ENCODE results near the gene HOXD8. TPM values are rescaled to one million over a fixed set of nuclear protein-coding genes. Genes with fewer than 3 reads are reported as not detected.

HOXD8 gene
- total and polyA plus RNA-seq, 3 donors from 2014 or later = 36.6 to 41.2 (median 39.8) TPM

DNA sequence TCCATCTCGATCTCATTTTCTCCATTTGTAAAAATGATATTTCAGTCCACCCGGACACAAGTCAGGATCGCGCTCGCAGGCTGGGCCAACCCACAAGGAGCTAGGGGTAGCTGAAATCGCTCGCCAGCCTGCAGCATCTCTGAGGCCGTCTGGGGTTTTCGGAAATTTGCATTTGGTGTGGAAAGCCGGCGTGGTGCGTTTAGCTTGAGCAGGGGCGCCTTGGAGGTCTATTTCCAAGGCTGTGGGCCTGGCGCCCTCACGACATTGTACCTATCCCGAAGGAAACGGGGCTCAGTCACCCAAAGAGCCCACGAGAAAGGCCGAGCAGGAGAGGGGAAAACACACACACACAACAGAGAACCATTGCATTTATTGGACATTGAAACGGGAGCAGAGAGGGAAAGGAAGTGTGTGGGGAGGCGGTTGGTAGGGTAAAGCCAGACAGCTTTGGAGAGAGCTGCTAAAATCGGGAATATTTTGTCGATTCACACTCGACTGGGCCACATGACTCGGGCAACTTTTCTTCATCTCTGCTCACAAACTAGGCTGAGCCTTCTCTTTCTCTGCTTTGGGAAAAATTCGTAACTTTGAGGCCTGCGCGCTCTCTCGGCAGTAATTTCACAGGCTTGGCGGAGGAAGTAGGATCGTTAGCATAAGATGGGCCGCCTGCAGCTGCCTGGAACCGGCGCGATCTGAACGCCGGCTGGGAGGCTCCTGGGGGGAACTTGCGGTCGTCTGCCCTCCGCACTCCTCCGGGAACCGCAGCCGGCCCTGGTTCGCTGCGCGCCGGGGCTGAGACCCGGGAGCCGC, 1.1 kb upstream of the HOXD8 start:
- Histone ChIP-seq H3K9me3 (no peaks in the 10 kb centered on the region), H3K36me3 (ENCODE audit: low read depth, missing control alignments) (no peaks in the 10 kb centered on the region), H3K27me3 (no peaks in the 10 kb centered on the region), H3K27ac (peak overlapping the region; percentile 93 to 98), H3K4me1 (peaks cover 12% of the 10 kb centered on the region), H3K4me3 (peak overlapping the region; percentile 81 to 85)
- intact Hi-C loops (cut with DNase I; ENCODE audit: low total_unique reads) = loop anchor here (10.0 kb wide), 1 partner anchor 1026 kb away; no protein-coding TSS in a partner anchor
- TF ChIP-seq POLR2A (IDR thresholded peaks at IDR 0.05) = no peak
- no peak for TF ChIP-seq CTCF (IDR thresholded peaks at IDR 0.05)
- no peak for DNase-seq
- 7 to 10% methylated on average over 48 to 49 of the region's 49 CpGs for WGBS, 2 donors

DNA sequence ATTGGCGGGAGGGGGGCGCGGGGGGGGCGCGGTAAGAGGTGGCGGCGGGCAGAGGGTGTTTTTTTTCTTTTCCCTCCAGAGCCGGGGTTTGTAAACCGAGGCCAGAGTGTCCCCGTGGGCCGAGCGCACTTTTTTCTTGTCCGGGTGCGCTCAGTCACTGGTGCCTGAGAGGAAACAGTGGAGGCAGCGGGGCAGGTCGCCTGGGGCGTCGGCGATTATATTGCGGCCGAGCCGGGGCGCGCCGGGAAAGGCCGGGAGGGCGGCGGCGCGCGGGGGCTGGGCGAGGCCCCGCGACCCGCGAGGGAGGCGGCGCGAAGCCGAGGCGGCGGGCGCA, 275 bp downstream of the HOXD8 start:
- Histone ChIP-seq H3K27me3 (no peaks in the 10 kb centered on the region), H3K9me3 (no peaks in the 10 kb centered on the region), H3K4me1 (peaks cover 15% of the 10 kb centered on the region), H3K27ac (peak overlapping the region; percentile 93 to 98), H3K4me3 (peak overlapping the region; percentile 81 to 85), H3K36me3 (ENCODE audit: low read depth, missing control alignments) (no peaks in the 10 kb centered on the region)
- intact Hi-C loops (cut with DNase I; ENCODE audit: low total_unique reads) = loop anchor here (5.0 to 10.0 kb wide), 2 partner anchors 508 to 1025 kb away; no protein-coding TSS in a partner anchor
- 0% methylated on average over 32 of the region's 43 CpGs; no CpG with 5 or more reads in 1 of the 2 donors for WGBS, 2 donors
- no peak for TF ChIP-seq CTCF (IDR thresholded peaks at IDR 0.05)
- TF ChIP-seq POLR2A (IDR thresholded peaks at IDR 0.05) = no peak
- DNase-seq = no peak

GRCh38 chr2:176130147-176130956, 847 bp downstream of the HOXD8 start:
- TF ChIP-seq CTCF (IDR thresholded peaks at IDR 0.05) = no peak
- TF ChIP-seq POLR2A (IDR thresholded peaks at IDR 0.05) = no peak
- Histone ChIP-seq H3K4me3 (peak overlapping the region; percentile 81 to 85), H3K27ac (peak overlapping the region; percentile 93 to 98), H3K9me3 (no peaks in the 10 kb centered on the region), H3K4me1 (peaks cover 21% of the 10 kb centered on the region), H3K36me3 (ENCODE audit: low read depth, missing control alignments) (no peaks in the 10 kb centered on the region), H3K27me3 (no peaks in the 10 kb centered on the region)
- intact Hi-C loops (cut with DNase I; ENCODE audit: low total_unique reads) = loop anchor here (5.0 kb wide), 1 partner anchor 507 kb away; no protein-coding TSS in a partner anchor
- WGBS, 2 donors = 1 to 2% methylated on average over 8 to 39 of the region's 100 CpGs
- peak; percentile 74 for DNase-seq

DNA sequence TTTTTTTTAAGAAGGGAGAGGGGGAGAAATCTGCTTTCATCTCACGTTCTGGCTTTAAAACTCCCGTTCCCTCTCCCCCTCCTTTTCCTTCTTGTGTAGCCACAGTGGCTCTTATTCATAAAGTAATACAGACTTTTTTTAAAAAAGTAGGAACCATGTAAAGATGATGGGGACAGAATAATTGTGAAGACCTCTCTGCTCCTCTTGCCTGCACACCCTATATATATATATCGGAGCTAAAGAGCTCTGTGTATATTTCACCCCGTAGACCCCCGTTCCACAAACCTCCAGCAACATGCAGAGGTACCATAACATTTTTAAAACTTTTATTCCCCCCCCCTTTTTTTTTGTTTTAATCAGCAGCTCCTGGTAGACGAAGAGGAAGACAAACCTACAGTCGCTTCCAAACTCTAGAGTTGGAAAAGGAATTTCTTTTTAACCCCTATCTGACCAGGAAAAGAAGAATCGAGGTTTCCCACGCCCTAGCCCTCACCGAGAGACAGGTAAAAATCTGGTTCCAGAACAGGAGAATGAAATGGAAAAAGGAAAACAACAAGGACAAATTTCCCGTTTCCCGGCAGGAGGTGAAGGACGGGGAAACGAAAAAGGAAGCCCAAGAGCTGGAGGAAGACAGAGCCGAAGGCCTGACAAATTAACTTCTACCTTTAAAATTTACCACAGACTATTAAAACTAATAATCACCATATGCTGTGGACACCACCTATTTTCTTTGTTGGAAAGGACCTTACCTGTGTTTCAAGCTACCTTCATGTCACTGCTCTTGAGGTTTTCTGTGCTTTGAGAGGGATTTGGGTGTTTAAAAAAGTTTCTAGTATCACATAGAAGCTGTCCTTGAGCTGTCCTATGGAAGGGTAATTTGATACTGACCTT, 1.7 kb downstream of the HOXD8 start:
- peak overlapping the region; percentile 93 to 98 for H3K27ac ChIP-seq
- no peaks in the 10 kb centered on the region for H3K36me3 ChIP-seq (ENCODE audit: low read depth, missing control alignments)
- no peak for TF ChIP-seq CTCF (IDR thresholded peaks at IDR 0.05)
- TF ChIP-seq POLR2A (IDR thresholded peaks at IDR 0.05) = no peak
- no peak for DNase-seq
- WGBS, 2 donors = 10 to 12% methylated on average over 15 of the region's 15 CpGs
- no peaks in the 10 kb centered on the region for H3K27me3 ChIP-seq
- intact Hi-C loops (cut with DNase I; ENCODE audit: low total_unique reads) = loop anchor here (5.0 kb wide), 1 partner anchor 506 kb away; no protein-coding TSS in a partner anchor
- peak overlapping the region; percentile 81 to 85 for H3K4me3 ChIP-seq
- peaks cover 25% of the 10 kb centered on the region for H3K4me1 ChIP-seq
- H3K9me3 ChIP-seq = no peaks in the 10 kb centered on the region

Measured in testis (tissue), 3 donors.